Activated T-cell treated with anti-CD3 and anti-CD28 coated beads for 24 hours (primary cell): Measurements from ENCODE around the gene LIG1.
"Not testable (repeated sequence)": the region's sequence is repeated elsewhere in the genome, so short reads cannot be mapped to it uniquely, and the experiment has no call there.

Source experiments
- DNase-seq: peaks from one replicate; pipeline ENCODE4 v3.0.0-alpha.2; 2020; ENCODE audit warnings: low read depth

The LIG1 gene

GRCh38 chr19:48070177-48070769, 99.9 kb downstream of the LIG1 start:
- DNase-seq: not testable (repeated sequence)

GRCh38 chr19:48069435-48069834, 100.7 kb downstream of the LIG1 start:
- no peak for DNase-seq
